PFSK-1 (cell line): ENCODE measurements around the gene CMTM6.

Experiments used
- FOXP2 ChIP-seq: optimal IDR thresholded peaks from 2 replicates; pipeline ENCODE3; 2011; ENCODE audit warnings: borderline replicate concordance, control low read depth, inconsistent platforms; ENCODE audit not compliant: insufficient read depth; ENCODE audit errors: extremely low read length, extremely low read depth
- POLR2AphosphoS5 ChIP-seq: IDR thresholded peaks from 2 replicates; pipeline ENCODE4 v1.6.1; 2012; ENCODE audit warnings: low read depth, mild to moderate bottlenecking, control low read depth, low read length, moderate library complexity
- REST ChIP-seq, 2 experiments: IDR thresholded peaks; 2 replicates each; pipeline versions ENCODE4 v1.6.1 to v1.8.0; 2011 to 2012; ENCODE audit warnings: low read depth in 2 of 2, low read length in 2 of 2, control low read depth in 1 of 2, inconsistent platforms in 1 of 2, mild to moderate bottlenecking in 1 of 2, moderate library complexity in 1 of 2; ENCODE audit not compliant: insufficient read depth in 1 of 2
- SIN3A ChIP-seq: IDR thresholded peaks from 2 replicates; pipeline ENCODE4 v1.6.1; 2012; ENCODE audit warnings: mild to moderate bottlenecking, low read length, moderate library complexity, borderline replicate concordance; ENCODE audit not compliant: insufficient read depth
- TAF1 ChIP-seq: IDR thresholded peaks from 2 replicates; pipeline ENCODE4 v1.6.1; 2012; ENCODE audit warnings: low read length, control low read depth, borderline replicate concordance; ENCODE audit not compliant: insufficient read depth

CMTM6 gene

DNA sequence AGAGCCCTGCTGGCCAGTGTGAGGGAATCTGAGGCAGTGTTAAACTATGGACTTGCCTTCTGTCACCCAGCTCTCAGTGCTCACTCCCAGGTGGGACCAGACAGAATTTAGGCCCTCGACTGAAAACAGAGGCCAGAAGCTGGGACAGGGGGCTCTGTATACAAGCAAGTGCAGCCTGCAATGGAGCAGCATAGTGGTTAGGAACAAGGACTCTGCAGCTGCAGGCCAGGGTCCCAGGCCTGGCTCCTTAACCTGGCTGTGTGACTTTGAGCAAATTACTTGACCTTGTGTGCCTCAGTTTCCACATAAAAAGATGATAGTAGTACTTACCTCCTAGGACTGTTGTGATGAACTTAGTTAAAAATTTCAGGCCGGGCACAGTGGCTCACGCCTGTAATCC lies 71.2 kb downstream of the CMTM6 start:
- TF ChIP-seq TAF1, result no peak
- TF ChIP-seq REST (IDR thresholded peaks at IDR 0.05; ENCODE audit: insufficient read depth in 1 of 2, low read depth in 2 of 2, low read length in 2 of 2), result no peak
- no peak for TF ChIP-seq POLR2AphosphoS5
- TF ChIP-seq SIN3A, result no peak
- TF ChIP-seq FOXP2, result no peak
